Measurements from ENCODE around the gene OSCP1.
A peak's percentile ranks its signal among the peaks of the same experiment; 100 is the strongest.

OSCP1 gene

DNA sequence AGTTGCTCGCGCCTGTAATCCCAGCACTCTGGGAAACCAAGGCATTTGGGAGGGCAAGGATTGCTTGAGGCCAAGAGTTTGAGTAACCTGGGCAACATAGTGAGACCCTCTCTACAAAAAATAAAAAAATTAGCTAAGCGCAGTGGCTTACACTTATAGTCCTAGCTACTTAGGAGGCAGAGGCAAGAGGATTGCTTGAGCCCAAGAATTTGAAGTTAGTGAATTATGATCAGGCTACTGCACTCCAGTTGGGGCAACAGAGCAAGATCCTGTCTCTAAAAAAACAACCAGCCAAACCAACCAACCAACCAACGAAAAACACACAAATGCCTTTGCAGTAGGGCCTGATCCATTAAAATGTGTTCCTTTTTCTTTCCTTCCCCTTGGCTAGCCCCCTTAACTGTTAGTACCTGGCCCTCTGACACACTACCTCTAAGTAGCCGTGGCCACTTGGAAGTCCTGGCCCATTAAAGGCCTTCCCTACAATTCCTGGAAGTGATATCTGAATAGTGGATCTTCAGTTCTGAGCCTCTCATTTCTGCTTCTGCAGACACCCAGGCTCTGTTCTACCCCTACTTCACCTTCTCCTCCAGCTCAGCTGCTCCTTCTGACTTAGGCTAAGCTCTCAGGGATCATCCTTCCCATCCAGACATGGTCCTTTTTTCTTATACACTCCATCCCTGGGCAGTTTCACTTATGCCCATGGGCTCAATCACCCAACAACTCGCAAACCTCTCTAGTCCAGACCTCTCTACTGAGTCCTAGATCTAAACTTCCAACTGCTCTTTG, 3.5 kb upstream of the OSCP1 start:
- no peak for DNase-seq
- intact Hi-C loops (cut with DNase I): no loop called here

DNA sequence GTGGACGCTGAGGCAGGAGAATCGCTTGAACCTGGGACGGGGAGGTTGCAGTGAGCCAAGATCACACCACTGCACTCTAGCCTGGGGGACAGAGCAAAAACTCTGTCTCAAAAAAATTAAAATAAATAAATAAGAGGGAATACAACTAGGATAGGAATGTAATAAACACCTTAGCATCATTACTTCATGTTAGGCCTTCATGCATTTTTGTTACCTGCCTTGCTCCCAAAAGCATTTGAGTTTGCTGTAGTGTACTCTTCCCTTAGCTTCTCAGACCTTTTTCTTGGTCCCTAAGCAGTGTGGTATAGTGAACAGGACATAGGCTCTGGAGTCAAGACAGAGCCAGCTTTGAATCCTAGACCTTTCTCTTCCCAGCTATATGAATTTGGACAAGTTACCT, 2.8 kb upstream of the OSCP1 start:
- intact Hi-C loops (cut with DNase I): no loop called here
- DNase-seq: no peak

- intact Hi-C loops (cut with DNase I): no loop called here
Measured at GRCh38 chr1:36450919-36451305, 661 bp upstream of the OSCP1 start.

DNA sequence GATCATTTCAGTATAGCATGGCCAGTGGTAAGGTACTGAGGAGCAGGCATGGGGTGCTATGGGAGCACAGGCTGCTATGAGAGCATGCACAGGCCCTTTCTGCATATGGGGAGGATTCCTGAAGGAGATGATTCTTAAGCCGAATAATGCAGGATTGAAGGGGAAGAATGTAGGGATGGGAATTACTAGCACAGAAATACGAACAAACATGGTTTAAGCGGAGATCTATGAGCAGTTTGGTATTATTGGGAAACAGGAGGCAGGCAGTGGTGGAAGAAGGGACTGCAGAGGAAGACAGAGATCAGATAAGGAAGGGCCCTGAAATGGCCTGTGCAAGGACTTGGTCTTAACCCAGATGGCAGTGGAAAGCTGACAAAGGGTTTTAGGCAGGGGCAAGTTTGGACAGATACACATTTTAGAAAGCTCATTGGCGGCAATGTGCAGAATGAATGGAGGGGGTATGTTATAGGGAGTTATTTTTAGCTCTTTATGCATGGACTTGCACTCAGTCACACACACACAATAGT, 1.7 kb downstream of the OSCP1 start:
- intact Hi-C loops (cut with DNase I): no loop called here
- DNase-seq: no peak

More at GRCh38 chr1:36450919-36451305, 661 bp upstream of the OSCP1 start:
- DNase-seq: no peak

- intact Hi-C loops (cut with DNase I): no loop called here
- DNase-seq: no peak
Measured at GRCh38 chr1:36447450-36447849, 2.8 kb downstream of the OSCP1 start.

DNA sequence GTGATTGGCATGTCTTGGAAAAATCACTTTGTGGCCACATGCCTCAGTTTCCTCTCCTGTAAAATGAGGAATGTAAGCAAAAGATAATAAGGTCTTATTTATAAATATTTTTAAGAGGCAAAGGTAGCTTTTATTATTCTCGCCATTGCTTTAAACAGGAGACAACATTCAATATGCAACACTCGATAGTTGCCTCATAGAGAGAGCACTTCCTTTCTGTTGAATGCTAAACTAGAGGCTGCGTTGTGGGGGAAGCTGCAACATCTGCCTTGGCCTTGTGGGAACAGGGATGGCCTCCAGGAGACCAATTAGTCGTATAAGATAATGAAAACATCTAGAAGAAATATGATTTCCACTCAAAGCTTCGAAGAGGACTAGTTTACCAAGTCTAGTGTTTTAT, 3.5 kb downstream of the OSCP1 start:
- no peak for DNase-seq
- intact Hi-C loops (cut with DNase I): no loop called here

GRCh38 chr1:36446271-36446670, 4.0 kb downstream of the OSCP1 start:
- peak in 7 of 42 donors; percentile 12 to 48 (median 23) for DNase-seq
- intact Hi-C loops (cut with DNase I): no loop called here

GRCh38 chr1:36443297-36443696, 7.0 kb downstream of the OSCP1 start:
- intact Hi-C loops (cut with DNase I): no loop called here
- no peak for DNase-seq

GRCh38 chr1:36442337-36442736, 7.9 kb downstream of the OSCP1 start:
- no peak for DNase-seq
- intact Hi-C loops (cut with DNase I): no loop called here

- no peak for DNase-seq
- intact Hi-C loops (cut with DNase I): no loop called here
Measured at GRCh38 chr1:36440646-36441045, 9.6 kb downstream of the OSCP1 start.

GRCh38 chr1:36440044-36440443, 10.2 kb downstream of the OSCP1 start:
- intact Hi-C loops (cut with DNase I): no loop called here
- DNase-seq: no peak

GRCh38 chr1:36438715-36439114, 11.5 kb downstream of the OSCP1 start:
- intact Hi-C loops (cut with DNase I): no loop called here
- DNase-seq: no peak

- DNase-seq: no peak
- intact Hi-C loops (cut with DNase I): no loop called here
Measured at GRCh38 chr1:36436821-36437220, 13.4 kb downstream of the OSCP1 start.

DNA sequence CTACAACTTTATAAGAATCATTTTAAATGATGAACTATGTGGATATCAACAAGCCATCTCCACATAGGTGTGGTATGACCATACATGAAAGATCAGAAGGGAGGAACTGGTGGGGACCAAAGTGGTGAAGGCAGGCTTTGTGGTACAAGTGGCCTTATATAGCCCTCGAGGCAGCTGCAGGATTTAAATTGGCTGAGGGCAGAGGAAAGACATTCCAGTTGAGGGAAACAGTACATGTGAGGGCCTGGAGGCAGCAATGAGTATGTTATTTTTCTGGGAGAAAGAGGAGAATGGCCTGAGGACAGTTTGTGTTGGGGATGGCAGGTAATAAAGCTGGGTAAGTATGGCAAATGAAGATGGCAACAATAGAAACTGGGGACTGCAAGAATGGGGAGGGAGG, 17.1 kb downstream of the OSCP1 start:
- intact Hi-C loops (cut with DNase I): no loop called here
- no peak for DNase-seq

DNA sequence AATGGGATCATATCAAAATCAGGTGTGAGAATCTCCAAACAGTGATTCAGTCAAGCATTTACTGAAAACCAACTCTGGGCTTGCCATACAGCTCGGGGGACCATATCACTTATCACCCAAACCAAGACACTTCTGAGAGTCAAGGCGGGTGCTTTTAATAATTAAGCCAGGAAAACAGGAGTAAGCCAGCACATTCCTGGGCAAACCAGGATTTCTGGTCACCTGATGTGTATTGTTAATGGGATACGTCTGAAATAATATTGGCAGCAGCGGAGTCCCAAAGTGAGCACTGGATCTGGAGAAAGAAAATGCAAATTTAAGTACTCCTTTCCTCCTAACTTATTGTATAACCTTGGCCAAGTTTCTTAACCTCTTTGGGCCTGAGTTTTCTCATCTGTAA, 17.6 kb downstream of the OSCP1 start:
- intact Hi-C loops (cut with DNase I): no loop called here
- no peak for DNase-seq

GRCh38 chr1:36425791-36426190, 24.5 kb downstream of the OSCP1 start:
- DNase-seq: peak in 28 of 42 donors; percentile 21 to 76 (median 37)
- intact Hi-C loops (cut with DNase I): loop anchor here (10.0 kb wide), 1 partner anchor 81 kb away; no protein-coding TSS in a partner anchor

GRCh38 chr1:36421649-36422048, 28.6 kb downstream of the OSCP1 start:
- DNase-seq: no peak
- intact Hi-C loops (cut with DNase I): loop anchor here (10.0 kb wide), 1 partner anchor 77 kb away; no protein-coding TSS in a partner anchor

- intact Hi-C loops (cut with DNase I): loop anchor here (10.0 kb wide), 1 partner anchor 76 kb away; no protein-coding TSS in a partner anchor
- DNase-seq: peak; percentile 66 to 97 (median 91)
Measured at GRCh38 chr1:36420836-36421317, 29.4 kb downstream of the OSCP1 start.

DNA sequence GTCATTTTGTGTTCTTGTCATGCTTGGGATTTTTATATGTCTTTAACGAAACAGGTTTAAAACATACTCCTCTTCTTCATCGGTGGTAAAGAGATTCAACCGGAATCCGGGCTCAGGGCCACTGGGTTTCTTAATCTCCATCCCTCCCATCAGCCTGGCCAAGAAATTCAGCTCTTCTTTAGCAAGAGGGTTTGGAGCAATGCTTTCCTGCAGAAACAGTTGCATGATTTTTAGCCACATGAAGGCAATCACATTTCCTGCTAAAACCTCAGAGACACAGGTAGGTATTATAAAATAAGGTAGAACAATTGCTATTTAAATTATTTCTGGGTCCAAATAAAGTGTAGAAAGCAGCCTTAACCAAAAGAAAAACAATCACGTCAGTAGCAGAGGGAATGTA, 29.8 kb downstream of the OSCP1 start:
- intact Hi-C loops (cut with DNase I): loop anchor here (10.0 kb wide), 1 partner anchor 76 kb away; no protein-coding TSS in a partner anchor
- no peak for DNase-seq

DNA sequence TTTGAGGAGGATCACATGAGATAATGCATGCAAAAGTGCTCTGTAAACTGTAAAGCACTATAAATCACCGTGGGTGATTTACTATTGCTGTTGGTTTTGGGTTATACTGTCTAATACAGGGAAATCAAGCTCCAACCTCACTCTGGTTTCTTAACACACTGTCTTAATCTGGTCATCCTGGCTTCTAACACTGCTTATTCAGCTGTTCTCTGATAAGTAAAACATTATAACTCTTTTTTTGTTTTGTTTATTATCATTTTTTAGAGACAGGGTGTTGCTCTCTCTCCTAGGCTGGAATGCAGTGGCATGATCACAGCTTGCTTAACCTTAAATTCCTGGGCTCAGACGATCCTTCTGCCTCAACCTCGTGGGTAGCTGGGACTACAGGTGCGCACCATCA, 30.7 kb downstream of the OSCP1 start:
- DNase-seq: no peak
- intact Hi-C loops (cut with DNase I): no loop called here

DNA sequence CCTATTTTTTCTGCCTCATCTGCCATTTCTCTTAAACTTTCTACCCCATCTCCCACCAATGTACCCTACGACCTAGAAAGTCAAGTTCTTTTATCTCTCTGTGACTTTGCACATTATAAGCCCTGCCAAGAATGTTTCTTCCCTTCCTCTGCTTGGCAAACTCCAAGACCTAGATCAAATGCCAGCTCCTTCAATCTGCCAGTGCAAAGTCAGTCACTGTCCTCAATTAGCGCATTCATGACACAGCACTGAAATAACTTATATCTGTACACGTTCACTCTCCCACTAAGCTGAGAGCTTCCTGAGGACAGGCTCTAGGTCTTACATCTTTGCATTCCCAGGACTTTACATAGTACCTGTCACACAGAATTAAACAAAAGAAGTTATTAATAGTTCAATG, 31.1 kb downstream of the OSCP1 start:
- DNase-seq: no peak
- intact Hi-C loops (cut with DNase I): no loop called here
